Stimulated activated CD4-positive, alpha-beta T cell treated with anti-CD3 and anti-CD28 coated beads, Interleukin-1b, Interleukin-23, amount 100 ng/mL, for 48 hours (primary cell): ENCODE results near the gene LDLRAD3.

ENCODE experiments used
- DNase-seq: peaks from one replicate; pipeline ENCODE4 v3.0.0-alpha.2; 2020

Gene LDLRAD3

GRCh38 chr11:35928688-35929395, 15.0 kb upstream of the LDLRAD3 start:
- DNase-seq = no peak

GRCh38 chr11:35930466-35930865, 13.4 kb upstream of the LDLRAD3 start:
- DNase-seq = no peak

GRCh38 chr11:35932121-35932520, 11.7 kb upstream of the LDLRAD3 start:
- no peak for DNase-seq

- no peak for DNase-seq
These were observed 11.1 kb upstream of the LDLRAD3 start for GRCh38 chr11:35932681-35933319.

GRCh38 chr11:35933320-35933871, 10.5 kb upstream of the LDLRAD3 start:
- no peak for DNase-seq

GRCh38 chr11:35934271-35934670, 9.6 kb upstream of the LDLRAD3 start:
- no peak for DNase-seq

- DNase-seq = no peak
These were observed 8.9 kb upstream of the LDLRAD3 start for GRCh38 chr11:35934981-35935380.

GRCh38 chr11:35935390-35935789, 8.5 kb upstream of the LDLRAD3 start:
- no peak for DNase-seq

GRCh38 chr11:35937111-35937510, 6.8 kb upstream of the LDLRAD3 start:
- no peak for DNase-seq

- DNase-seq = no peak
These were observed 6.2 kb upstream of the LDLRAD3 start for GRCh38 chr11:35937700-35938099.

- DNase-seq = no peak
These were observed 5.6 kb upstream of the LDLRAD3 start for GRCh38 chr11:35938231-35938630.

GRCh38 chr11:35943309-35943708, 553 bp upstream of the LDLRAD3 start:
- no peak for DNase-seq

GRCh38 chr11:35944503-35945136, 758 bp downstream of the LDLRAD3 start:
- DNase-seq = no peak

GRCh38 chr11:35945137-35945518, 1.3 kb downstream of the LDLRAD3 start:
- DNase-seq = no peak

- DNase-seq = no peak
These were observed 2.9 kb downstream of the LDLRAD3 start for GRCh38 chr11:35946766-35947165.

- DNase-seq = no peak
These were observed 3.6 kb downstream of the LDLRAD3 start for GRCh38 chr11:35947437-35947836.

GRCh38 chr11:35949242-35949641, 5.4 kb downstream of the LDLRAD3 start:
- DNase-seq = no peak

GRCh38 chr11:35950082-35950481, 6.2 kb downstream of the LDLRAD3 start:
- DNase-seq = no peak

GRCh38 chr11:35951680-35952079, 7.8 kb downstream of the LDLRAD3 start:
- no peak for DNase-seq

GRCh38 chr11:35953081-35953760, 9.4 kb downstream of the LDLRAD3 start:
- no peak for DNase-seq

- DNase-seq = no peak
These were observed 10.3 kb downstream of the LDLRAD3 start for GRCh38 chr11:35954205-35954604.

- DNase-seq = no peak
These were observed 11.8 kb downstream of the LDLRAD3 start for GRCh38 chr11:35955636-35956035.

GRCh38 chr11:35962369-35963138, 18.7 kb downstream of the LDLRAD3 start:
- DNase-seq = no peak
